GM21526 (cell line): Measurements from ENCODE around the gene CNTLN.
"Not testable (repeated sequence)": the region's sequence is repeated elsewhere in the genome, so short reads cannot be mapped to it uniquely, and the experiment has no call there.

ENCODE experiments used
- ATAC-seq: cut with Tn5 transposase; IDR thresholded peaks from one replicate; pipeline ENCODE4 v1.9.1; 2021; ENCODE audit warnings: moderate library complexity; ENCODE audit not compliant: unreplicated experiment, low FRiP score

The CNTLN gene

DNA sequence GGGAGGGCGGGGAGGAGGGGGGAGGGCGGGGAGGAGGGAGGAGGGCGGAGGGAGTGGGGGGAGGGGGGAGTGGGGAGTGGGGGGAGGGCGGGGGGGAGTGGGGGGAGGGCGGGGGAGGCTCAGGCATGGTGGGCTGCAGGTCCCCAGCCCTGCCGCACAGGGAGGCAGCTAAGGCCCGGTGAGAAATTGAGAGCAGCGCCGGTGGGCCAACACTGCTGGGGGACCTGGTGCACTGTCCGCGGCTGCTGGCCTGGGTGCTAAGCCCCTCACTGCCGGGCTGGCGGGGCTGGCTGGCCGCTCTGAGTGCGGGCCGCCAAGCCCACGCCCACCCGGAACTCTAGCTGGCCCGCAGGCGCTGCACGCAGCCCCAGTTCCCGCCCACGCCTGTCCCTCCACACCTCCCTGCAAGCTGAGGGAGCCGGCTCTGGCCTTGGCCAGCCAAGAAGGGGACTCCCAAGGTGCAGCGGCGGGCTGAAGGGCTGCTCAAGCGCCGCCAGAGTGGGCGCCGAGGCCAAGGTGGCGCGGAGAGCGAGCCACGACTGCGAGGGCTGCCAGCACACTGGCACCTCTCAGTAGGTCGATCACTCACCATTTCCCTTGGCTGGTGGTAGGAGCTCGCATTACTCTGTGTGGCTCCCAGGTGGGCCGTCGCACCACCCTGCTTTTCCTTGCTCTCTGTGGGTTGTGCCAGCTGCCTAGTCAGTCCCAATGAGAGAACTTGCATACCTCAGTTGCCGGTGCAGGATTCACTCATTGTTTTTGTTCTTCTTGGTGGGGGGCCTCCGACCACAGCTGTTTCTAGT, 160.2 kb downstream of the CNTLN start:
- no peak for ATAC-seq

GRCh38 chr9:17315341-17315740, 180.5 kb downstream of the CNTLN start:
- no peak for ATAC-seq

GRCh38 chr9:17318821-17319320, 184.0 kb downstream of the CNTLN start:
- no peak for ATAC-seq

DNA sequence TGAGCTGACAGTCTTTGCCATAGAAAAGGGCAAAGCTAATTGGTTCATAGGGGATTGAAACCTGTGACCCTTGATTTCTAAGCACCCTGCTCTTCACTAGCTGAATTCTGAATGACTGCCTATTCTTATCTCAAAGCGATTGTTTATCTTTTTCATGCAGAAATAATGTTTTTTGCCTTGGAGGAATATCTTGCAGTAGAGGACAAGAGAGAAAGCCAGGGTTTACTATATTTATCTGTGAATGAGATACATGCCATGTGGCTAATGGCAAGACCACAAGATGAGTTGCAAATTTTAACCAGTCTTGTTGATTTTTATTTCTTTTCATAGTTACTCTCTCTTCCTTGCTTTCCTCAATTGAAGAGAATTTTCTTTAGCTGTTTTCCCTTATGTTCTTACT, 185.0 kb downstream of the CNTLN start:
- ATAC-seq, result no peak

DNA sequence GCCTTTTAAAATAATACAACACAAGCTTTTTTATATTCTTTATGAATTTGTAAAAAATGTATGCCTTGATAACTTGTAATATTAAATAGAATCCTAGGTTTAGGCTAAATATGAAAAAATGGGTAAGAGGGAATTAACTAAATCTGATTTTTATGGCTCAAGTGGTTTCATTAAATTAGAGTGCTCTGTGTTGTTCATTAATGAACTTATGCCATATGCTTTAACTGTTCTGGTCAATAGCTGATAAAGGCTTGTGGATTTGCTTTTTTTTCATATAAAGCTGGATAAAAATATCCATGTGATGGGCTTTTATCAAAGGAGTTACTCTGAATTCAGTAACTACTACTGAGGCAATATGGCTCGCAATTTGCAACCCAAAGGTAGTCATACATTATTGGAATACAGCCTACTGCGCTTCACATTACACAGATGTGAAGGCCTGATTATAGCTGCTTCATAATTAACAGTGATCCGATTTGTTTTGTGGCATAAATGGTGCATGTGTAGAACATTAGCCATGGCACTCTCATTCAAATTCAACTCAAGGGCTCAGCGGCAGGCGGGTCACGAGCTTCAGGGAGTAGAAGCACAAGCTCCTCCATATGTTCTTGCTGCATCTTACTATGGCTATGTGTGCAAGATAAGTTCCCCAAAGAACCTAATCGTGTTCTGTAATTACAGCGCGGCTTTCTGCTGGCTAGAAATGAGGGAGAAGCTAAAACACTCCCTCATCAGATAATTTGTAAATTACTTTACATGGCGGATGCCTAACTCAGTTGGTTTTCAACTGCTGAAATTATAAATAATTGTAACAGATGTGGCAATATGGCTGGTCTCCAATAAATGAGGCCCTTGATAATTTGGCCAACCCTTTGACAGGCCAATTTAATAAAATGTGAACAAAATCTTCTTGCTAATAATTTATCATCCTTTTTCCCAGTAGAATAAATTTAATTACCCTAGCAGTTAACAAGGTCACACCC, 188.3 kb downstream of the CNTLN start:
- ATAC-seq, result no peak

GRCh38 chr9:17328331-17328730, 193.5 kb downstream of the CNTLN start:
- ATAC-seq, result no peak

DNA sequence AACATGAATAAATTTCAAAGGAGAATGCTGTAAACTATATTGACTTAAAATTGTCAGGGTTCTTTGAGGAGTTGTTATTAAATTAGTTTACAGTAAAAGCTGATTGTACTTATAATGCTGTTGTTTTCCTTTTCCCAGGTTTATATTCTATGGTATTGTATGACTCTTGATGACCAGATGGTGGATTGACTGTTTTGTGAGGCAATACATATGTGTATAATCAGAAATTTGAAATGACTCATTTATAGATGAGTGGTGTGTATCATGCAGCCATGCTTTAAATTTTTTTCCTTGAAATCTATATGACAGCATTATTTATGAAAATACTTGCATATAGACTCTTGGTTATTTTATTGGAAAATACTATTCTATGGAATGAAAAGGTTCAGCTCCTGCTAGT, 195.3 kb downstream of the CNTLN start:
- ATAC-seq, result no peak

GRCh38 chr9:17332115-17332514, 197.3 kb downstream of the CNTLN start:
- no peak for ATAC-seq

GRCh38 chr9:17339156-17339555, 204.3 kb downstream of the CNTLN start:
- ATAC-seq, result no peak

GRCh38 chr9:17342696-17343095, 207.9 kb downstream of the CNTLN start:
- ATAC-seq, result no peak

- no peak for ATAC-seq
Measured at GRCh38 chr9:17349831-17350230, 215.0 kb downstream of the CNTLN start.

DNA sequence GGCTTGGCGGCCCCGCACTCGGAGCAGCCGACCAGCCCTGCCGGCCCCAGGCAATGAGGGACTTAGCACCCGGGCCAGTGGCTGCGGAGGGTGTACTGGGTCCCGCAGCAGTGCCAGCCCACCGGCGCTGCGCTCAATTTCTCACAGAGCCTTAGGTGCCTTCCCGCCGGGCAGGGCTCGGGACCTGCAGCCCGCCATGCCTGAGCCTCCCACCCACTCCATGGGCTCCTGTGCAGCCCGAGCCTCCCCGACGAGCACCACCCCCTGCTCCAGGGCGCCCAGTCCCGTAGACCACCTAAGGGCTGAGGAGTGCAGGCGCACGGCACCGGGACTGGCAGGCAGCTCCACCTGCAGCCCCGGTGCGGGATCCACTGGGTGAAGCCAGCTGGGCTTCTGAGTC, 219.2 kb downstream of the CNTLN start:
- ATAC-seq, result not testable (repeated sequence)

DNA sequence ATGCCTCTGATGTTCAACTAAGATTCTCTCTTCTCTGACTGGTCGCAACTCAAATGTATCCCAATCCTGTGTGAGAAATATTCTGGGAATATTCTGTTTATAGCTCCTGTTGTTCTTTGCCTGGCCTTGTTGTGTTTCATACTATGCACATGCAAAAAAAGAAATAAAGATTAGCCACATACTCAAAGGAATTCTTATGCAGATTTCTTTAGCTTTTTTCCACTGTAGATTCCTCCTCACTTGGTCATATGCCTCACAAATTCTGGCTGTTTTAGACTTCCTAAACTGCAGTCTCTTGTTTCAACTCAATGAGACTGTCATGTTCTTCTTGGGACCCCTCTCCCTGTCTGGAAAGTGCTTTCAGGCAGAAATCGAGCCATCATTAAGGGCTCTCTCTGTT, 226.5 kb downstream of the CNTLN start:
- ATAC-seq, result no peak

DNA sequence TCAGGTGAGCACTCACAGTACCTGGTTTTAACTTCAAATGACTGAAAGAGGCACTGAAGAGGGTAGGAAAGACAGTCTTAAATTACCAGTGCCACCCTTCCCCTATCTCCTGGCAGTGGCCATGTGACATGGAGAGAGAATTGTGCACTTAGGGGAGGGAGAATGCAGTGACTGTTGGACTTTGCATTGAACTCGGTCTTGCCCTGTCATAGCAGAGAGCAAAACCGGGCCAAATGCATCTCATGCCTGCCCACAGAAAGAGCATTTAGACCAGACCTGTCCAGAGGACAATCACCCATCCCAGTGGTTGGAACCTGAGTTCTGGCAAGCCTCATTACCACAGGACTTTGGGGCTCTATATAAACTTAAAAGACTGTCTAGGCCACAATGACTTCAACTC, 232.2 kb downstream of the CNTLN start:
- ATAC-seq, result no peak

DNA sequence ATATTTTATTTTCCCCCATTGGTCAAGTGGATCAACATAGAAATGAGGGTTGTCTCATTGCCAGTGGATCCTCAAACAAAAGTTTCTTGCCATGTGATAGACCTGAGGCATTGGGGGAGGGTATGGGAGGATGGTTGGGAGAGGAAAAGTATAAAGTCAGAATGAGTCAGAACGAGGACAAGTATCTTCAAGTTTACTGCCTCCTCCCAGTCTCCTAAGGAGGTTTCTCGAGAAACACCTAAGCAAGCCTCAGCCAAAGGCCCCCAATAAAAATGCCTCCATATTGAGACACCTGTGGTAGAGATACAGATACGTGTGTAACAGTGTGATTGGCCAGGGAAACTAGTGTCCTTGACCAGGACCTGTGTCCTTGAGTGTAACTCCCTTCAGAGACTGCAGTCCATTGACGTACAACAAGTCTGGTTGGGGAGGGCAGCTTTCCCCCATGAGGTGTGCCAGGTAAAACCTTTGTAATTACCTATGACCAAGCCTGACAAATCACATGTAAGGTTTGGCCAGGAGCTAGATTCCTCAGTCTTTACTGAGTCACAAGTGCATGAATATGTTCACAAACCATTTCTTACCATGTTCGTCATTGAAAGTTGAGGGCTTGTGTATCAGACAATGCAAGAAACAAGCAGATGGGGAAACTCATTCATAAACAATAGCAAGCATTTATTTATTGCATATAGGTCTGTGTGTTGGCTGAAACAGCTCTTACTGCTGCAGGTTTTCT, 245.5 kb downstream of the CNTLN start:
- no peak for ATAC-seq

DNA sequence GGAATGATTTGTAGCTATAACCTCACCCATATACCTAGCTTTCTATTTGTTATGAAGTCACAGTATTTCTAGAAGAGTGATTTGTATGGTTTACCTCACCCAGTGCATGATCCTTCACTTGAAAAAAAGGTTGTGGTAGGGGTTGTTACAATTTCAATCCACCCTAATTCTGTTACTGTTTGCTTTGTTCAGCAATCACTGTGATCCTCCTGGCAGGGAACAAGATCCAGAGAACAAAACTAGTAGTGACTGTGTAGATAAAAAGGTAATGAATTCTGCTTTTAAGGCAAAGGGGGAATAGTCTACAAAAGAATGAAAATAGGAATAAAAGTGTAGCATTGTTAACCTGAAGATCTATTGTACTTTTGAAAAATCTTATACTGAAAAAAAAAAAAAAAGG, 252.7 kb downstream of the CNTLN start:
- ATAC-seq, result no peak

- no peak for ATAC-seq
Measured at GRCh38 chr9:17389026-17389425, 254.2 kb downstream of the CNTLN start.

GRCh38 chr9:17394881-17395510, 260.2 kb downstream of the CNTLN start:
- no peak for ATAC-seq

DNA sequence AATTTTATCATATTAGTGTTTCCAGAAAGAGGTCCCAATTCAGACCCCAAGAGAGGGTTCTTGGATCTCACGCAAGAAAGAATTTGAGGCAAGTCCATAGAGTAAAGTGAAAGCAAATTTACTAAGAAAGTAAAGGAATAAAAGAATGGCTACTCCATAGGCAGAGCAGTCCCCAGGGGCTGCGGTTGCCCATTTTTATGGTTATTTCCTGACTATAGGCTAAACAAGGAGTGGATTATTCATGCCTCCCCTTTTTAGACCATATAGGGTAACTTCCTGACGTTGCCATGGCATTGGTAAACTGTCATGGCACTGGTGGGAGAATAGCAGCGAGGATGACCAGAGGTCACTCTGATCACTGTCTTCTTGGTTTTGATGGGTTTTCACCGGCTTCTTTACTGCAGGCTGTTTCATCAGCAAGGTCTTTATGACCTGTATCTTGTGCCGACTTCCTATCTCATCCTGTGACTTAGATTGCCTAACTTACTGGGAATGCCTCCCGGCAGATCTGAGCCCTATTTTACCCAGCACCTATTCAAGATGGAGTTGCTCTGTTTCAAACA, 262.4 kb downstream of the CNTLN start:
- not testable (repeated sequence) for ATAC-seq

DNA sequence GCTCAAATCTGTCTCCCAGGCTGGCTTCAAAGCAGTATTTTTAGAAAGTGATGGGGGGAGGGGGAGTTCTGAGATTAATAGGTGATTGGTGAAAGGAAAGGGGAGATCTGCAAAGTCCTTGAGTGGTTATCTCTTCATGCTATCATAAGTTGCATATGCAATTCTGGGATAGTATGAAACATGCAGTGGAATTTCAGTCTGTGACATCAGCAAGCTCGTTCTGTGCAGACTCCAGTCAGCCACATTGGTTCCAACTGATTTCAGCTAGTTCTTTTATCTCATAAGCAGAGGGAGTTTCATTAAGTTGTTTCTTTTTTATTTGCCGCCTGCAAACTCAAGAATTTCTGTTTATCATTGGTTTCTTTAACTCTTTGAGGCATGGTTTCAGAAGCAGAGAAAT, 263.5 kb downstream of the CNTLN start:
- ATAC-seq, result no peak
